Sigmoid colon (tissue), 7 donors: Measurements from ENCODE around the gene F13A1. TPM values are rescaled to one million over a fixed set of nuclear protein-coding genes. Genes with fewer than 3 reads are reported as not detected.

ENCODE experiments used
- DNase-seq: peaks from one replicate; pipeline ENCODE4 v3.0.0-alpha.2; 2019
- H3K27ac ChIP-seq, 4 donors: fragments of 200-600 bp; sonication (generic); one replicate each; pipeline ENCODE4 v1.5.1; 2016 to 2019; ENCODE audit warnings: mild to moderate bottlenecking in 1 of 4
- H3K27me3 ChIP-seq, 3 donors: fragments of 200-600 bp; sonication (generic); one replicate each; pipeline ENCODE4 v1.5.1; 2019; ENCODE audit warnings: mild to moderate bottlenecking in 1 of 3
- H3K36me3 ChIP-seq, 4 donors: fragments of 200-600 bp; sonication (generic); one replicate each; pipeline ENCODE4 v1.5.1; 2016 to 2019
- H3K4me1 ChIP-seq, 4 donors: fragments of 200-600 bp; sonication (generic); one replicate each; pipeline ENCODE4 v1.5.1; 2017 to 2019
- H3K4me3 ChIP-seq, 4 donors: fragments of 200-600 bp; sonication (generic); one replicate each; pipeline ENCODE4 v1.5.1; 2017 to 2019; ENCODE audit warnings: mild to moderate bottlenecking in 2 of 4, moderate library complexity in 1 of 4
- H3K9me3 ChIP-seq, 4 donors: fragments of 200-600 bp in 3 of 4; sonication (generic) in 3 of 4; one replicate each; pipeline versions ENCODE4 v1.5.1 to v1.6.1; 2013 to 2019
- EP300 ChIP-seq, 4 donors: sonication (generic); formaldehyde crosslinking; IDR thresholded peaks; one replicate each; pipeline ENCODE4 v1.6.1; 2017; ENCODE audit warnings: antibody characterized with exemption in 4 of 4
- POLR2A ChIP-seq, 2 donors: fragments of 450-650 bp; IDR thresholded peaks; one replicate each; pipeline ENCODE4 v1.6.1; 2016; ENCODE audit warnings: antibody characterized with exemption in 2 of 2, mild to moderate bottlenecking in 2 of 2, moderate library complexity in 2 of 2
- POLR2AphosphoS5 ChIP-seq, 4 donors: sonication (generic); formaldehyde crosslinking; IDR thresholded peaks; one replicate each; pipeline ENCODE4 v1.6.1; 2017; ENCODE audit warnings: antibody characterized with exemption in 4 of 4
- WGBS, 2 donors: extraction: QIAGEN DNeasy Blood & Tissue Kit; methylation state at CpG; one replicate each; pipeline ENCODE4 v1.1.7; 2013; 5-methylcytosine and 5-hydroxymethylcytosine counted together
- intact Hi-C: fragments of 100-400 bp; cut with DNase I; formaldehyde crosslinking; loops from one replicate; pipeline ENCODE4 v1.15.1; 2023
- polyA plus RNA-seq, 3 donors: library from polyadenylated mRNA; stranded (reverse); fragments of 200-250 nt; gene quantifications; one replicate each; pipeline ENCODE4 v1.2.3, GENCODE V29; 2013
- total RNA-seq, 4 donors: library from RNA; depleted of rRNA; stranded (reverse); fragments of >200 nt; gene quantifications; one replicate each; pipeline ENCODE4 v1.1.0, GENCODE V29; 2016
- TF ChIP-seq, protein P1 (sequence below), 4 experiments: fragments of 450-650 bp in 3 of 4; fragments of 200-600 bp in 1 of 4; IDR thresholded peaks; one replicate each; pipeline ENCODE4 v1.5.1; 2016 to 2019; ENCODE audit warnings: antibody characterized with exemption in 4 of 4, mild to moderate bottlenecking in 3 of 4, moderate library complexity in 2 of 4
- donor health status: healthy with polysubstance abuse.
- donor health status: Bipolar disorder and iron deficiency.
- donor health status: healthy.

F13A1 gene
- total and polyA plus RNA-seq, 7 donors, result 14.1 to 196 (median 47.9) TPM

DNA sequence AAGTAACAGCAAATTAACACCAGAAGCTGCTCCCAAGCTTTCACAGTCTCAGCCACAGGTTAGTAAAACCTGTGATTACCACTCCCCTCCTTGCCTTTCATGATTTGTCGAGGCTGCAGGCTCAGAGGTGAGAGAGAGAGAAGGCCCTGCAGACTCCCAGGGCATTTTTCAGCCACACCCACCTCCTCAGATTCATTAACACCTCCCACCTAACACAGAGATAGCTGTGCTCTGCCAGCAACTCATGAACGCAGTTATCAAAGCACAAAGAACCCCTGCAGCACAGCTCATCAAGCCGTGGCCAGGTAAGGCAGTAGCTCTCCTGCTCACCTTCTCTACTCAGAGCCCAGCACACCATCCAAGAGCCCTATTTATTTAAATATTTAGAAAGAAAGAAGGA is 27.1 kb downstream of the F13A1 start:
- H3K27me3 ChIP-seq, result peaks cover 0 to 3% (median 0%) of the 10 kb centered on the region in 3 donors
- no peak overlapping the region for H3K27ac ChIP-seq
- DNase-seq, result no peak
- WGBS, 2 donors, result 12 to 29% methylated on average over 3 of the region's 3 CpGs
- H3K9me3 ChIP-seq, result no peaks in the 10 kb centered on the region
- H3K4me1 ChIP-seq, result no peaks in the 10 kb centered on the region
- H3K4me3 ChIP-seq, result no peak overlapping the region
- intact Hi-C loops, result no loop called here
- no peaks in the 10 kb centered on the region for H3K36me3 ChIP-seq
- TF ChIP-seq, protein P1, sequence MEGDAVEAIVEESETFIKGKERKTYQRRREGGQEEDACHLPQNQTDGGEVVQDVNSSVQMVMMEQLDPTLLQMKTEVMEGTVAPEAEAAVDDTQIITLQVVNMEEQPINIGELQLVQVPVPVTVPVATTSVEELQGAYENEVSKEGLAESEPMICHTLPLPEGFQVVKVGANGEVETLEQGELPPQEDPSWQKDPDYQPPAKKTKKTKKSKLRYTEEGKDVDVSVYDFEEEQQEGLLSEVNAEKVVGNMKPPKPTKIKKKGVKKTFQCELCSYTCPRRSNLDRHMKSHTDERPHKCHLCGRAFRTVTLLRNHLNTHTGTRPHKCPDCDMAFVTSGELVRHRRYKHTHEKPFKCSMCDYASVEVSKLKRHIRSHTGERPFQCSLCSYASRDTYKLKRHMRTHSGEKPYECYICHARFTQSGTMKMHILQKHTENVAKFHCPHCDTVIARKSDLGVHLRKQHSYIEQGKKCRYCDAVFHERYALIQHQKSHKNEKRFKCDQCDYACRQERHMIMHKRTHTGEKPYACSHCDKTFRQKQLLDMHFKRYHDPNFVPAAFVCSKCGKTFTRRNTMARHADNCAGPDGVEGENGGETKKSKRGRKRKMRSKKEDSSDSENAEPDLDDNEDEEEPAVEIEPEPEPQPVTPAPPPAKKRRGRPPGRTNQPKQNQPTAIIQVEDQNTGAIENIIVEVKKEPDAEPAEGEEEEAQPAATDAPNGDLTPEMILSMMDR (IDR thresholded peaks at IDR 0.05), result no peak
- TF ChIP-seq POLR2A (IDR thresholded peaks at IDR 0.05), result no peak
- no peak for TF ChIP-seq POLR2AphosphoS5 (IDR thresholded peaks at IDR 0.05)
- no peak for TF ChIP-seq EP300 (IDR thresholded peaks at IDR 0.05)

DNA sequence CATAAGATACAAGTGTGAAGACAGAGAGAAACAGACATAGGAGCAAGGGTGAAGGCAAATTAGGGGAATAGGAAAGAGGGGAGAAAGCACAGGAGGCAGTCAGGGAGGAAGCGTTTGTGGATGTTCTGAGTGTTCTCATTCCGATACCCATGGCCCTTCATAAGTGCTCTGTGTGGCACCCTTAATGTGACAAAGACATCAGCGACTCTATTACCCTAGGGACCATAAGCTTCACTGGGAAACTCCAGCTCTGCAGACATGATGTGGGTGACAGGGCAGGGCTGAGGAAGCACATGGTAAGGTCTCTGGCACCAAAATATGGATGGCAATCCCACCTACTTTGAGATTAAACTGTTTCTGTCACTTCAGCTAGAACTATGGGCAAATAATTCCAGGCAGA is 33.0 kb downstream of the F13A1 start:
- intact Hi-C loops, result no loop called here

DNA sequence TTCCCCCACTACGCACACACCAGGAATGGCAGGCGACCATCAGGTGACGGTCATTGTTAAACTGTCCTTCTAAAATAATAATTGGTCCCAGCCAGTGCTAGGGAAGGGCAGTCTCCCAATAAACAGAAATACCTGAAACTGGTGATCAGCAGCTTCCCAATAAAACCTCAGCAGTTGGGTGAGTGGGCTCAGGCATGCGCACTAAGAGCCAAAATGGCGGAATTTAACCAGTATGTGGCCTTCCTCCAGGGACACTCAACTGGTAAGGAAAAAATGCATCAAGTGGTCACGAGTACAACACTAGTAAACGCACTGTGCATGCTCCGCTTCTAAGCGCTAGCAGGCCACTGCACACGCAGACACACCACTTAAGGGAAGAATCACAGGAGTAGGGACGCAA is 34.8 kb downstream of the F13A1 start:
- 93 to 96% methylated on average over 11 of the region's 11 CpGs for WGBS, 2 donors

More for the DNA sequence above, 33.0 kb downstream of the F13A1 start:
- Histone ChIP-seq H3K9me3 (no peaks in the 10 kb centered on the region), H3K4me1 (no peaks in the 10 kb centered on the region), H3K4me3 (no peak overlapping the region), H3K27ac (no peak overlapping the region), H3K36me3 (no peaks in the 10 kb centered on the region), H3K27me3 (peaks cover 0 to 1% (median 0%) of the 10 kb centered on the region in 3 donors)
- WGBS, 2 donors, result 77 to 88% methylated on average over 3 of the region's 3 CpGs
- no peak for DNase-seq
- TF ChIP-seq EP300 (IDR thresholded peaks at IDR 0.05), result no peak
- TF ChIP-seq, protein P1 (IDR thresholded peaks at IDR 0.05), result no peak

DNA sequence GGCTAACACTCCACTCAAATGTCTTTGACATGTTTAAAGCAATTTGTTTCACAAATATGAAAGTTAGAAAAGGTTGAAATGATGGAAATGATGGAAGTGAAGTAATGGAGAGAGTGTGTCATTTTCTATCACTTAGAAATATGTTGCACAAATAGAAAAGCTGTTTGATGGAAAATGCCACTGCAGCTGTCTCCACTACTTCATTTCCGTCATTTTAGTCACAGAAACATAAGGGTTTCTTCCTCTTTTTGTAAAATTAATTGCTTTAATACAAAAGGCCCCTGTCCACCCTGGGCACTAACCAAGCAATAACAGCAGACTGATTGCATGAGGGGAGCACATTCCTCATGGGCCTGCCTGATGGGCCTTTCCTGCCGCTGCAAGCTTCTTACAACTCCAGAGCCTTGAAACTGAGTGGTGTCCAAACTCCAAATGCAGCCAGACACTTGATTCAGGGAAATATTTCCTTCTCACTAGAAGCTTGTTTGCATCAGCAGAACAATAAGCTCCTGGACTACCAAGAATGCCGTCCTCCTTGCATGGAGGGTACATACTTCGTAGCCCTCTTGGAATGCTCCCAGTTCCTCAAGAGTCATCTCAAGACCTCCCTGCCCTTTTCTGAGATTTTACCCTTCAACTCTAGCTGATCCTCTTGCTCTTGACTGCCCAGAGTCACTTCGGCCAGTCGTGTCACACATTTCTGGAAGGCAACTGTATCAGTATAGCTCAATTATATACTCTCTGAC is 36.1 kb downstream of the F13A1 start:
- Histone ChIP-seq H3K27ac (no peak overlapping the region), H3K9me3 (no peaks in the 10 kb centered on the region), H3K27me3 (no peaks in the 10 kb centered on the region), H3K36me3 (no peaks in the 10 kb centered on the region), H3K4me3 (no peak overlapping the region), H3K4me1 (no peaks in the 10 kb centered on the region)
- 80 to 90% methylated on average over 6 of the region's 6 CpGs for WGBS, 2 donors
- intact Hi-C loops, result no loop called here
- TF ChIP-seq EP300 (IDR thresholded peaks at IDR 0.05), result no peak
- TF ChIP-seq, protein P1 (IDR thresholded peaks at IDR 0.05), result no peak
- no peak for TF ChIP-seq POLR2AphosphoS5 (IDR thresholded peaks at IDR 0.05)
- TF ChIP-seq POLR2A (IDR thresholded peaks at IDR 0.05), result no peak
- DNase-seq, result no peak

More for the DNA sequence above, 34.8 kb downstream of the F13A1 start:
- TF ChIP-seq, protein P1 (IDR thresholded peaks at IDR 0.05), result no peak
- TF ChIP-seq EP300 (IDR thresholded peaks at IDR 0.05) (no peak), POLR2A (IDR thresholded peaks at IDR 0.05) (no peak), POLR2AphosphoS5 (IDR thresholded peaks at IDR 0.05) (no peak)
- DNase-seq, result no peak
- H3K27me3 ChIP-seq, result no peaks in the 10 kb centered on the region
- H3K4me3 ChIP-seq, result no peak overlapping the region
- no peaks in the 10 kb centered on the region for H3K4me1 ChIP-seq
- H3K9me3 ChIP-seq, result no peaks in the 10 kb centered on the region
- no peaks in the 10 kb centered on the region for H3K36me3 ChIP-seq
- no peak overlapping the region for H3K27ac ChIP-seq
- intact Hi-C loops, result no loop called here

DNA sequence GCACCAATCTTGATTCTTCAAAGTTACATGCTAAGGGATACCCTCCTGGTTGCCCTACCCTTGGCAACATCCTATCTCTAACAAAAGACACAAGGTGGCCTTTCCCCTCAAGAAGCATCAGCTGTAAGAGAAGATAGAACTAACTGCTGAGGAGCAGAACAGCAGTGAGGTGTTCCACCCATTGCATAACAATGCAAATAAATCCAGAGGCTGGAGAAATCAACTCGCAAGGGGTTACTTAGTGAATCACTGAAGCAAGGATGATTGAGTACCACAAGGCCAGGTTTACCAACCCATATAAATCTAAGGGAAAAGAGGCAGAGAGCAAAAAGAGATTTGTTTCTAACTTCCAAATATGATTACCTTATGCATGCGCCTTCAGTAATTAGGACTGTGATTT is 36.7 kb downstream of the F13A1 start:
- no peaks in the 10 kb centered on the region for H3K27me3 ChIP-seq
- H3K4me1 ChIP-seq, result no peaks in the 10 kb centered on the region
- 73 to 77% methylated on average over 2 of the region's 2 CpGs for WGBS, 2 donors
- intact Hi-C loops, result no loop called here
- H3K36me3 ChIP-seq, result no peaks in the 10 kb centered on the region
- no peak overlapping the region for H3K27ac ChIP-seq
- no peak for DNase-seq
- no peaks in the 10 kb centered on the region for H3K9me3 ChIP-seq
- no peak overlapping the region for H3K4me3 ChIP-seq
- TF ChIP-seq POLR2A (IDR thresholded peaks at IDR 0.05), result no peak
- no peak for TF ChIP-seq EP300 (IDR thresholded peaks at IDR 0.05)
- TF ChIP-seq, protein P1 (IDR thresholded peaks at IDR 0.05), result no peak
- no peak for TF ChIP-seq POLR2AphosphoS5 (IDR thresholded peaks at IDR 0.05)
